Activated CD4-positive, alpha-beta T cell treated with anti-CD3 and anti-CD28 coated beads for 48 hours (primary cell): ENCODE data around the gene VSNL1.

Experiments used
- DNase-seq: peaks from one replicate; pipeline ENCODE4 v3.0.0-alpha.2; 2020

Gene VSNL1

GRCh38 chr2:17615728-17616351 is 75.3 kb downstream of the VSNL1 start:
- DNase-seq = no peak

GRCh38 chr2:17616405-17616804 is 75.9 kb downstream of the VSNL1 start:
- DNase-seq = no peak

GRCh38 chr2:17617516-17617915 is 77.0 kb downstream of the VSNL1 start:
- no peak for DNase-seq

GRCh38 chr2:17617955-17618354 is 77.5 kb downstream of the VSNL1 start:
- DNase-seq = no peak

- no peak for DNase-seq
Measured at GRCh38 chr2:17620280-17620679, 79.8 kb downstream of the VSNL1 start.

GRCh38 chr2:17620841-17621240 is 80.3 kb downstream of the VSNL1 start:
- no peak for DNase-seq

- no peak for DNase-seq
Measured at GRCh38 chr2:17621781-17622180, 81.3 kb downstream of the VSNL1 start.

- DNase-seq = no peak
Measured at GRCh38 chr2:17625446-17625845, 85.0 kb downstream of the VSNL1 start.

GRCh38 chr2:17626986-17627385 is 86.5 kb downstream of the VSNL1 start:
- DNase-seq = no peak

- no peak for DNase-seq
Measured at GRCh38 chr2:17627434-17627833, 86.9 kb downstream of the VSNL1 start.

- DNase-seq = no peak
Measured at GRCh38 chr2:17628349-17629261, 88.1 kb downstream of the VSNL1 start.

GRCh38 chr2:17630089-17630488 is 89.6 kb downstream of the VSNL1 start:
- no peak for DNase-seq

- no peak for DNase-seq
Measured at GRCh38 chr2:17634997-17635396, 94.5 kb downstream of the VSNL1 start.

- no peak for DNase-seq
Measured at GRCh38 chr2:17636257-17636656, 95.8 kb downstream of the VSNL1 start.

- no peak for DNase-seq
Measured at GRCh38 chr2:17637131-17637906, 96.8 kb downstream of the VSNL1 start.

GRCh38 chr2:17638196-17638743 is 97.8 kb downstream of the VSNL1 start:
- DNase-seq = no peak

- DNase-seq = no peak
Measured at GRCh38 chr2:17640406-17640805, 99.9 kb downstream of the VSNL1 start.

GRCh38 chr2:17643031-17643615 is 102.6 kb downstream of the VSNL1 start:
- peak; percentile 44 for DNase-seq

- DNase-seq = no peak
Measured at GRCh38 chr2:17644997-17645720, 104.7 kb downstream of the VSNL1 start.

- peak; percentile 62 for DNase-seq
Measured at GRCh38 chr2:17646081-17646554, 105.6 kb downstream of the VSNL1 start.

- no peak for DNase-seq
Measured at GRCh38 chr2:17646838-17647701, 106.6 kb downstream of the VSNL1 start.
